GM23248 (cell line): ENCODE results near the gene MAPK8IP1.

ENCODE experiments used
- EZH2 ChIP-seq: fragments of 200-600 bp; sonication (generic); IDR thresholded peaks from 2 replicates; pipeline ENCODE4 v1.6.1; 2018; ENCODE audit warnings: antibody characterized with exemption, mild to moderate bottlenecking; ENCODE audit not compliant: insufficient read depth, poor library complexity, severe bottlenecking
- EZH2phosphoT487 ChIP-seq: fragments of 200-600 bp; sonication (generic); IDR thresholded peaks from 2 replicates; pipeline ENCODE4 v1.6.1; 2018; ENCODE audit warnings: antibody characterized with exemption, moderate library complexity, mild to moderate bottlenecking, low read depth; ENCODE audit not compliant: insufficient read depth

DNA sequence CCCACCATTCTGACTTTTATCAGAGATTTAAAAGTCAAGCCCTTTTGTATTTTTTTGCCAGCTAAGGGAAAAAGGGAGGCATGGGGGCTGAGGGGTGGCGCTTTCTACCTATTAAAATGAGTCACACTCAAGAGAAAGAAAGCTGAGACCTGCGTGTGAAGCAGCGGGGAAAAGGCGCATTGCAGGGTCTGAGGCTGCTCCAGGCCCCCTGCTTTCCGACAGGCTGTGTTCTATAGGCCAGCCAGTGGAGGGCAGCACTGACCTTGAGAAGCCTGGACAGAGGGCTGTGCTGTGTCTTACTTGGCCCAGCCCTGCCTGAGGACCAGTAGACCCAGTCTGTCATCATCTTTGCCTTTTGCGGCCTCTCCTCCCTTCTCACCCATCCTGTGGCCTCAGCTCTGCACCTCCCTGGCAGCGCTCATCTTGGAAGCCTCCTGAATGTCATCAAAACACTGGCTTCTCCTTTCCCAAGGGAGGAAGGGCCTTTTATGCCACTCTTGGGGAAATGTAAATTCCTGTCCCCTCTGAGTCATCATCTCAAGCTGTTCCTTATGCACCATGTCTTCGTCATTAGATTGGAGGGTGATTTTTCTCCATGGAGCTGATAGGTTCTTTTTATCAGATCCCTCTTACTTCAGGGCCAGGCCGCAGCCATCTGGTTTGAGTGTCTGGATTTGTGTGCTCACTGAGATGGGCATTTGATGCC is 12.6 kb upstream of the MAPK8IP1 start:
- TF ChIP-seq EZH2phosphoT487 (no peak), EZH2 (no peak)
